HG02610 (cell line): ENCODE results near the gene SULF2.
"Not testable (repeated sequence)": the region's sequence is repeated elsewhere in the genome, so short reads cannot be mapped to it uniquely, and the experiment has no call there.

Source experiments
- ATAC-seq: cut with Tn5 transposase; IDR thresholded peaks from one replicate; pipeline ENCODE4 v1.9.1; 2021; ENCODE audit warnings: mild to moderate bottlenecking, moderate library complexity; ENCODE audit not compliant: unreplicated experiment

The SULF2 gene

GRCh38 chr20:47805951-47806350, 20.7 kb upstream of the SULF2 start:
- ATAC-seq: no peak

- not testable (repeated sequence) for ATAC-seq
These were observed 19.7 kb upstream of the SULF2 start for GRCh38 chr20:47804972-47805371.

- not testable (repeated sequence) for ATAC-seq
These were observed 19.0 kb upstream of the SULF2 start for GRCh38 chr20:47804224-47804825.

- ATAC-seq: no peak
These were observed 17.7 kb upstream of the SULF2 start for GRCh38 chr20:47802975-47803374.

GRCh38 chr20:47802226-47802920, 17.1 kb upstream of the SULF2 start:
- no peak for ATAC-seq

GRCh38 chr20:47801759-47802158, 16.5 kb upstream of the SULF2 start:
- ATAC-seq: no peak

GRCh38 chr20:47801079-47801478, 15.8 kb upstream of the SULF2 start:
- no peak for ATAC-seq

- no peak for ATAC-seq
These were observed 15.3 kb upstream of the SULF2 start for GRCh38 chr20:47800623-47801022.

- no peak for ATAC-seq
These were observed 13.9 kb upstream of the SULF2 start for GRCh38 chr20:47799116-47799715.

- ATAC-seq: no peak
These were observed 11.7 kb upstream of the SULF2 start for GRCh38 chr20:47796971-47797370.

- no peak for ATAC-seq
These were observed 10.1 kb upstream of the SULF2 start for GRCh38 chr20:47795214-47795907.

- not testable (repeated sequence) for ATAC-seq
These were observed 9.0 kb upstream of the SULF2 start for GRCh38 chr20:47794264-47794663.

- no peak for ATAC-seq
These were observed 6.8 kb upstream of the SULF2 start for GRCh38 chr20:47792021-47792618.

GRCh38 chr20:47791084-47791599, 5.9 kb upstream of the SULF2 start:
- ATAC-seq: no peak

- ATAC-seq: no peak
These were observed 5.3 kb upstream of the SULF2 start for GRCh38 chr20:47790580-47790965.

- no peak for ATAC-seq
These were observed 4.7 kb upstream of the SULF2 start for GRCh38 chr20:47789764-47790579.

GRCh38 chr20:47789081-47789763, 3.9 kb upstream of the SULF2 start:
- ATAC-seq: no peak

- ATAC-seq: no peak
These were observed 3.4 kb upstream of the SULF2 start for GRCh38 chr20:47788741-47789080.

- ATAC-seq: no peak
These were observed 1.5 kb upstream of the SULF2 start for GRCh38 chr20:47786765-47787107.
